HepG2 (cell line): ENCODE data around the gene CDT1. TPM values are rescaled to one million over a fixed set of nuclear protein-coding genes. Genes with fewer than 3 reads are reported as not detected.

Experiments
- BCL3 ChIP-seq: sonication (generic); formaldehyde crosslinking; IDR thresholded peaks from 2 replicates; pipeline ENCODE4 v1.5.1; 2020; ENCODE audit warnings: mild to moderate bottlenecking, missing genetic modification reagents, moderate library complexity
- BRF2 ChIP-seq: sonication (generic); formaldehyde crosslinking; IDR thresholded peaks from 2 replicates; pipeline ENCODE4 v1.8.1; 2022; ENCODE audit warnings: mild to moderate bottlenecking, missing genetic modification reagents
- DMAP1 ChIP-seq: IDR thresholded peaks from 2 replicates; pipeline ENCODE4 v1.6.1; 2016
- E2F2 ChIP-seq: sonication (generic); formaldehyde crosslinking; IDR thresholded peaks from 2 replicates; pipeline ENCODE4 v1.4.0; 2020; ENCODE audit warnings: missing genetic modification reagents, borderline replicate concordance
- EEA1 ChIP-seq: sonication (generic); formaldehyde crosslinking; IDR thresholded peaks from 2 replicates; pipeline ENCODE4 v1.5.1; 2020; ENCODE audit warnings: mild to moderate bottlenecking, missing genetic modification reagents, borderline replicate concordance
- MLLT10 ChIP-seq: sonication (generic); formaldehyde crosslinking; IDR thresholded peaks from 2 replicates; pipeline ENCODE4 v1.4.0; 2020; ENCODE audit warnings: missing genetic modification reagents
- MNT ChIP-seq: fragments of 450-650 bp; IDR thresholded peaks from 2 replicates; pipeline ENCODE4 v1.6.1; 2016
- NRL ChIP-seq: sonication (generic); formaldehyde crosslinking; IDR thresholded peaks from 2 replicates; pipeline ENCODE4 v1.5.0; 2020; ENCODE audit warnings: missing genetic modification reagents, mild to moderate bottlenecking, moderate library complexity, borderline replicate concordance
- STAT5B ChIP-seq: sonication (generic); formaldehyde crosslinking; IDR thresholded peaks from 2 replicates; pipeline ENCODE4 v1.4.0; 2020; ENCODE audit warnings: missing genetic modification reagents
- TCF7 ChIP-seq: sonication (generic); IDR thresholded peaks from 2 replicates; pipeline ENCODE4 v1.6.1; 2016; ENCODE audit warnings: antibody characterized with exemption, low read depth
- ZFP62 ChIP-seq: sonication (generic); formaldehyde crosslinking; IDR thresholded peaks from 2 replicates; pipeline ENCODE4 v1.4.0; 2020; ENCODE audit warnings: missing genetic modification reagents
- ZNF18 ChIP-seq: sonication (generic); formaldehyde crosslinking; IDR thresholded peaks from 2 replicates; pipeline ENCODE4 v1.8.0; 2022; ENCODE audit warnings: mild to moderate bottlenecking, missing genetic modification reagents; ENCODE audit not compliant: insufficient replicate concordance
- ZNF281 ChIP-seq: sonication (generic); formaldehyde crosslinking; IDR thresholded peaks from 2 replicates; pipeline ENCODE4 v1.4.0; 2020; ENCODE audit warnings: missing genetic modification reagents, borderline replicate concordance
- ZNF446 ChIP-seq: sonication (generic); formaldehyde crosslinking; IDR thresholded peaks from 2 replicates; pipeline ENCODE4 v1.5.0; 2020; ENCODE audit warnings: mild to moderate bottlenecking, missing genetic modification reagents
- ZNF547 ChIP-seq: sonication (generic); formaldehyde crosslinking; IDR thresholded peaks from 2 replicates; pipeline ENCODE4 v1.5.1; 2020; ENCODE audit warnings: mild to moderate bottlenecking, missing genetic modification reagents
- ZNF704 ChIP-seq: sonication (generic); formaldehyde crosslinking; IDR thresholded peaks from 2 replicates; pipeline ENCODE4 v1.8.1; 2023; ENCODE audit warnings: mild to moderate bottlenecking, inconsistent platforms, moderate library complexity, missing genetic modification reagents, borderline replicate concordance
- ZNF839 ChIP-seq: sonication (generic); formaldehyde crosslinking; IDR thresholded peaks from 2 replicates; pipeline ENCODE4 v1.4.0; 2020; ENCODE audit warnings: missing genetic modification reagents, mild to moderate bottlenecking, borderline replicate concordance
- polyA plus RNA-seq, 8 experiments: library from polyadenylated mRNA; depleted of rRNA in 3 of 8; stranded (reverse) in 7 of 8; unstranded in 1 of 8; fragments of >200 nt; fragmentation: Illumina TruSeq in 4 of 8; extraction: Trizol in 4 of 8; gene quantifications; 2 replicates each; pipeline versions ENCODE4 v1.2.1 to v1.2.3, GENCODE V29; 2011 to 2016; ENCODE audit warnings: low read depth in 4 of 8, missing spikeins in 1 of 8, mixed read lengths in 1 of 8; ENCODE audit not compliant: insufficient read depth in 1 of 8
- total RNA-seq, 5 experiments: library from RNA; depleted of rRNA; stranded (reverse); fragments of >200 nt; fragmentation: Illumina TruSeq; extraction: Trizol; gene quantifications; 2 replicates each; pipeline ENCODE4 v1.2.3, GENCODE V29; 2016; ENCODE audit warnings: low read depth in 1 of 5

Gene CDT1
- total and polyA plus RNA-seq, 2 of the 13 experiments (the other 11 are each of a cell fraction or from before 2014, with no cell fraction given), result 23.1 to 23.8 TPM

GRCh38 chr16:88785106-88785924 lies 18.3 kb upstream of the CDT1 start, which contains the start of gene PIEZO1 (continued):
- peak; percentile 48; the same call in 1 of the 2 replicates for TF ChIP-seq ZNF281 (CRISPR knock-in tag)
- no peak for TF ChIP-seq MLLT10 (CRISPR knock-in tag)
- TF ChIP-seq BRF2, result no peak
- peak; percentile 86; the same call in 1 of the 2 replicates for TF ChIP-seq EEA1 (CRISPR knock-in tag)
- TF ChIP-seq ZNF18, result peak; percentile 54
- TF ChIP-seq E2F2 (CRISPR knock-in tag), result no peak
- no peak; the same call in 1 of the 2 replicates for TF ChIP-seq ZNF446 (CRISPR knock-in tag)
- no peak for TF ChIP-seq MNT
- peak; percentile 19; the same call in 1 of the 2 replicates for TF ChIP-seq STAT5B (CRISPR knock-in tag)
- TF ChIP-seq ZNF704 (CRISPR knock-in tag), result 0 out of 2 replicates have a peak, but pooled peaks have one; percentile 75
- TF ChIP-seq TCF7, result no peak
- peak; percentile 83 for TF ChIP-seq NRL (CRISPR knock-in tag)
- TF ChIP-seq DMAP1 (CRISPR knock-in tag), result peak; percentile 32; the same call in 1 of the 2 replicates
- no peak for TF ChIP-seq ZNF839 (CRISPR knock-in tag)
- no peak for TF ChIP-seq BCL3 (CRISPR knock-in tag)
- no peak for TF ChIP-seq ZFP62 (CRISPR knock-in tag)
- TF ChIP-seq ZNF547 (CRISPR knock-in tag), result peak; percentile 94
